GM18951 (cell line): ENCODE results near the gene PITPNM3.

Experiments
- POLR2A ChIP-seq: IDR thresholded peaks from 4 replicates; pipeline ENCODE4 v1.6.1; 2011; ENCODE audit warnings: mild to moderate bottlenecking; ENCODE audit not compliant: insufficient read length, insufficient read depth; ENCODE audit errors: extremely low read depth
- in situ Hi-C: fragments of 300-500 bp; cut with MboI; formaldehyde crosslinking; loops from one replicate; pipeline ENCODE4 v1.12.0; 2022; ENCODE audit warnings: low sequenced_read_pairs, mixed read lengths, inconsistent platforms; ENCODE audit not compliant: unreplicated experiment

PITPNM3 gene

GRCh38 chr17:6435051-6435450 is 121.3 kb downstream of the PITPNM3 start, which contains the start of gene AIPL1:
Gene AIPL1 (minus strand): TSS chr17:6435121. CDS start chr17:6435104, 17 bp downstream.
- TF ChIP-seq POLR2A, result no peak
- in situ Hi-C loops, result no loop called here

- TF ChIP-seq POLR2A, result no peak
- in situ Hi-C loops, result no loop called here
These were observed 125.6 kb downstream of the PITPNM3 start for GRCh38 chr17:6430769-6431168.

- in situ Hi-C loops, result no loop called here
- TF ChIP-seq POLR2A, result no peak
These were observed 127.1 kb downstream of the PITPNM3 start for GRCh38 chr17:6429266-6429665.

- TF ChIP-seq POLR2A, result no peak
- in situ Hi-C loops, result no loop called here
These were observed 128.0 kb downstream of the PITPNM3 start for GRCh38 chr17:6428207-6428965.

- in situ Hi-C loops, result no loop called here
These were observed 129.0 kb downstream of the PITPNM3 start for GRCh38 chr17:6427279-6427781.

GRCh38 chr17:6426356-6427101 is 129.8 kb downstream of the PITPNM3 start:
- TF ChIP-seq POLR2A, result no peak

More at GRCh38 chr17:6427279-6427781, 129.0 kb downstream of the PITPNM3 start:
- no peak for TF ChIP-seq POLR2A

GRCh38 chr17:6425407-6425806 is 130.9 kb downstream of the PITPNM3 start:
- in situ Hi-C loops, result no loop called here

More at GRCh38 chr17:6426356-6427101, 129.8 kb downstream of the PITPNM3 start:
- in situ Hi-C loops, result no loop called here

GRCh38 chr17:6423931-6424330 is 132.4 kb downstream of the PITPNM3 start:
- in situ Hi-C loops, result no loop called here
- TF ChIP-seq POLR2A, result no peak

More at GRCh38 chr17:6425407-6425806, 130.9 kb downstream of the PITPNM3 start:
- no peak for TF ChIP-seq POLR2A

GRCh38 chr17:6422654-6423241 is 133.6 kb downstream of the PITPNM3 start:
- in situ Hi-C loops, result no loop called here
- no peak for TF ChIP-seq POLR2A

GRCh38 chr17:6421700-6422604 is 134.4 kb downstream of the PITPNM3 start:
- TF ChIP-seq POLR2A, result no peak
- in situ Hi-C loops, result no loop called here

- in situ Hi-C loops, result no loop called here
- no peak for TF ChIP-seq POLR2A
These were observed 136.1 kb downstream of the PITPNM3 start for GRCh38 chr17:6420173-6420641.

GRCh38 chr17:6415616-6416015 is 140.7 kb downstream of the PITPNM3 start:
- in situ Hi-C loops, result loop anchor here (10.0 kb wide), 1 partner anchor 831 kb away; the partner anchor contains the start of gene NLRP1
- TF ChIP-seq POLR2A, result no peak
